Activated CD4-positive, alpha-beta T cell treated with anti-CD3 and anti-CD28 coated beads, Interleukin-2, amount 10 ng/mL, durations not matched to agents 7 days and 5 days (primary cell): ENCODE results near the gene ITPR1. TPM values are rescaled to one million over a fixed set of nuclear protein-coding genes. Genes with fewer than 3 reads are reported as not detected.
"Not testable (repeated sequence)": the region's sequence is repeated elsewhere in the genome, so short reads cannot be mapped to it uniquely, and the experiment has no call there.

Source experiments
- CTCF ChIA-PET: fragments of 350-600 bp; sonication (Branson Sonifier 250); formaldehyde crosslinking; loops from one replicate; lab custom pipeline; 2021; ENCODE audit warnings: antibody characterized with exemption; lab: Charles Lee
- POLR2A ChIA-PET: fragments of 350-600 bp; sonication (Branson Sonifier 250); formaldehyde crosslinking; loops from one replicate; lab custom pipeline; 2021; ENCODE audit warnings: antibody characterized with exemption; lab: Charles Lee
- DNase-seq: peaks from one replicate; pipeline ENCODE4 v3.0.0-alpha.2; 2020
- H3K27ac Mint-ChIP-seq: one replicate; pipeline ENCODE4 v1.8.0; 2021; ENCODE audit warnings: mild to moderate bottlenecking, moderate library complexity, mixed read lengths
- H3K27me3 Mint-ChIP-seq: one replicate; pipeline ENCODE4 v1.8.0; 2021; ENCODE audit warnings: mixed read lengths
- H3K36me3 Mint-ChIP-seq: one replicate; pipeline ENCODE4 v1.8.0; 2021; ENCODE audit warnings: low read depth, mixed read lengths
- H3K4me1 Mint-ChIP-seq: one replicate; pipeline ENCODE4 v1.8.0; 2021; ENCODE audit warnings: mixed read lengths
- H3K4me3 Mint-ChIP-seq: one replicate; pipeline ENCODE4 v1.8.0; 2021; ENCODE audit warnings: mild to moderate bottlenecking, moderate library complexity, mixed read lengths
- H3K9me3 Mint-ChIP-seq: one replicate; pipeline ENCODE4 v1.8.0; 2021; ENCODE audit warnings: mixed read lengths
- total RNA-seq, 2 experiments: library from RNA; stranded (reverse); gene quantifications; one replicate each; pipeline ENCODE4 v1.2.3, GENCODE V29; 2021

Gene ITPR1
- total RNA-seq, 2 experiments from 2014 or later, result 42.3 to 44.7 TPM

- Mint-ChIP-seq H3K9me3 (peaks cover 38% of the 10 kb centered on the region), H3K36me3 (peaks cover 80% of the 10 kb centered on the region), H3K4me1 (peaks cover 18% of the 10 kb centered on the region)
- ChIA-PET POLR2A (interaction anchor here (0.7 kb wide), 1 partner anchor 148 kb away, joined by 4 read pairs; no protein-coding TSS in a partner anchor), CTCF (interaction anchor here (1.0 to 1.8 kb wide), 3 partner anchors 8 to 25 kb away, joined by 3 to 6 read pairs (median 4); no protein-coding TSS in a partner anchor)
- H3K27ac Mint-ChIP-seq, H3K4me3 Mint-ChIP-seq, DNase-seq, H3K27me3 Mint-ChIP-seq: not testable (repeated sequence)
These were observed 269.5 kb downstream of the ITPR1 start for GRCh38 chr3:4762481-4763230.

DNA sequence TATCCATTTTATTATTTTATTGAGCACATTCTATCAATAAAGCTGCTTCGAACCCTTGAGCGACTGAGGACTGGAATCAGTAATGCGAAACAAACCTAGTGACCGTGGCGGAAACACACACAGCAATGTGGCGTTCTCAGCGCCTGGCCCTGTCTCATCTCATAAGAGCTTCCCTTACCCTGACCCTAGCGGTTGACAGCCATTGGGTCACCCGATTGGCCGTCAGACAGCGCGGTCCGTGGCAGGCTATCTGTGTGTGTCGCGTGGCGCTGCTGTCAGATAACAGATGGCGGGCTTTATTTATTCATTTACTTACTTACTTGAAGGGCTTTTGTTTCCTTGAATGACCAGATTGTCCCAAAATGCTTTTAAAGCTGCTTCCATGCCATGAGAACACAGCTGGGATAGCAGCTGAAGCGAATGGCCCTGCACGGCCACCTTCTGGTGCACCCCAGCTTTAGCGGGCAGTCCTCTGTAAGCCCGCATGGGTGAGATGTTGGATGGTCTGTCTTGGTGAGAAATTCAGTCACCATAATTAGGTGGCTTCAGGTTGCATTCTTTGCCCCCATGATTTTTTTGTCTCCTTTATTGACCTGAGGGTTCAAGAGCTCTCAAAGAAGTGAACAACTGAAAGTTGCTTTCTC, 270.6 kb downstream of the ITPR1 start:
- peaks cover 39% of the 10 kb centered on the region for H3K9me3 Mint-ChIP-seq
- peaks cover 81% of the 10 kb centered on the region for H3K36me3 Mint-ChIP-seq
- POLR2A ChIA-PET, result no interaction called here
- no peak for DNase-seq
- no peaks in the 10 kb centered on the region for H3K27me3 Mint-ChIP-seq
- H3K4me3 Mint-ChIP-seq, result no peak overlapping the region
- peaks cover 21% of the 10 kb centered on the region for H3K4me1 Mint-ChIP-seq
- no peak overlapping the region for H3K27ac Mint-ChIP-seq
- CTCF ChIA-PET, result interaction anchor here (1.5 to 1.8 kb wide), 3 partner anchors 8 to 14 kb away, joined by 4 to 6 read pairs (median 6); no protein-coding TSS in a partner anchor

GRCh38 chr3:4765212-4765611, 272.1 kb downstream of the ITPR1 start:
- POLR2A ChIA-PET, result no interaction called here
- CTCF ChIA-PET, result interaction anchor here (0.8 to 1.7 kb wide), 3 partner anchors 9 to 54 kb away, joined by 3 to 8 read pairs (median 5); no protein-coding TSS in a partner anchor
- H3K36me3 Mint-ChIP-seq, result peaks cover 76% of the 10 kb centered on the region
- no peak overlapping the region for H3K4me3 Mint-ChIP-seq
- H3K27me3 Mint-ChIP-seq, result no peaks in the 10 kb centered on the region
- H3K9me3 Mint-ChIP-seq, result peaks cover 37% of the 10 kb centered on the region
- H3K4me1 Mint-ChIP-seq, result peaks cover 12% of the 10 kb centered on the region
- no peak for DNase-seq
- no peak overlapping the region for H3K27ac Mint-ChIP-seq

DNA sequence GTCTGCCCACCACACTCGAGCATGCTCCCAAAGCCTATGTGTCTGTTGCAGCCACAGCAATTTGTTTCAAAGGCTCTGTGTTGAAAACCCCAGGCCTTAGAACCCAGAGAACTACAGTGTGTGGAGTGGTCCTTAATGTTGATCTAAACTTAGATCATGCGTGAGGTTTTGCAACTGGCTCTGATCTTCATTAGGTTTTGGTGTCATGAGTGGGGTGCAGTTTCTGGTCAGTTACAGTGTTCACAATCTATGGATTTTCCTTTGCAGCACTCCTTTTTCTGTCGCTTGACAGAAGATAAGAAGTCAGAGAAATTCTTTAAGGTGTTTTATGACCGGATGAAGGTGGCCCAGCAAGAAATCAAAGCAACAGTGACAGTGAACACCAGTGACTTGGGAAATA, 273.1 kb downstream of the ITPR1 start:
- Mint-ChIP-seq H3K27me3 (no peaks in the 10 kb centered on the region), H3K4me1 (peaks cover 16% of the 10 kb centered on the region), H3K27ac (no peak overlapping the region), H3K9me3 (peaks cover 33% of the 10 kb centered on the region), H3K36me3 (peaks cover 75% of the 10 kb centered on the region), H3K4me3 (no peak overlapping the region)
- ChIA-PET POLR2A (interaction anchor here (0.6 kb wide), 1 partner anchor 19 kb away, joined by 3 read pairs; no protein-coding TSS in a partner anchor), CTCF (interaction anchor here (1.1 to 2.2 kb wide), 5 partner anchors 10 to 55 kb away, joined by 3 to 8 read pairs (median 5); no protein-coding TSS in a partner anchor)
- DNase-seq, result no peak

- ChIA-PET CTCF (interaction anchor here (0.7 to 2.2 kb wide), 5 partner anchors 9 to 214 kb away, joined by 3 to 5 read pairs (median 3); no protein-coding TSS in a partner anchor), POLR2A (no interaction called here)
- peaks cover 29% of the 10 kb centered on the region for H3K9me3 Mint-ChIP-seq
- no peak overlapping the region for H3K27ac Mint-ChIP-seq
- H3K36me3 Mint-ChIP-seq, result peaks cover 75% of the 10 kb centered on the region
- DNase-seq, result no peak
- no peaks in the 10 kb centered on the region for H3K27me3 Mint-ChIP-seq
- H3K4me3 Mint-ChIP-seq, result no peak overlapping the region
- peaks cover 21% of the 10 kb centered on the region for H3K4me1 Mint-ChIP-seq
These were observed 273.8 kb downstream of the ITPR1 start for GRCh38 chr3:4766716-4767499.

GRCh38 chr3:4768021-4768420, 274.9 kb downstream of the ITPR1 start:
- Mint-ChIP-seq H3K27ac (no peak overlapping the region), H3K27me3 (no peaks in the 10 kb centered on the region), H3K4me1 (peaks cover 31% of the 10 kb centered on the region), H3K4me3 (no peak overlapping the region), H3K9me3 (peaks cover 25% of the 10 kb centered on the region), H3K36me3 (peaks cover 70% of the 10 kb centered on the region)
- CTCF ChIA-PET, result interaction anchor here (0.6 to 2.2 kb wide), 6 partner anchors 8 to 354 kb away, joined by 3 to 6 read pairs (median 3); no protein-coding TSS in a partner anchor
- POLR2A ChIA-PET, result no interaction called here
- no peak for DNase-seq

DNA sequence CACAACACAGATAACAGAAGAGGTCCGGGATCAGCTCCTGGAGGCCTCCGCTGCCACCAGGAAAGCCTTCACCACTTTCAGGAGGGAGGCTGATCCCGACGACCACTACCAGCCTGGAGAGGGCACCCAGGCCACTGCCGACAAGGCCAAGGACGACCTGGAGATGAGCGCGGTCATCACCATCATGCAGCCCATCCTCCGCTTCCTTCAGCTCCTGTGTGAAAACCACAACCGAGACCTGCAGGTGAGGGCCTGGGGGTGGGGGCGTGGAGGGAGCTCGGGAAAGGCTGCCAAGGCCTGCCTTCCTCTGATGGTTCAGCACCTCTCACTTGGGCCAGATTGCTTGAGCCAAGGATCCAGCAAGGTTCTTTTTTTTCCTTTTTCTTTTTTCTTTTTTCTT, 275.4 kb downstream of the ITPR1 start:
- H3K27me3 Mint-ChIP-seq, result no peaks in the 10 kb centered on the region
- DNase-seq, result no peak
- H3K4me3 Mint-ChIP-seq, result no peak overlapping the region

DNA sequence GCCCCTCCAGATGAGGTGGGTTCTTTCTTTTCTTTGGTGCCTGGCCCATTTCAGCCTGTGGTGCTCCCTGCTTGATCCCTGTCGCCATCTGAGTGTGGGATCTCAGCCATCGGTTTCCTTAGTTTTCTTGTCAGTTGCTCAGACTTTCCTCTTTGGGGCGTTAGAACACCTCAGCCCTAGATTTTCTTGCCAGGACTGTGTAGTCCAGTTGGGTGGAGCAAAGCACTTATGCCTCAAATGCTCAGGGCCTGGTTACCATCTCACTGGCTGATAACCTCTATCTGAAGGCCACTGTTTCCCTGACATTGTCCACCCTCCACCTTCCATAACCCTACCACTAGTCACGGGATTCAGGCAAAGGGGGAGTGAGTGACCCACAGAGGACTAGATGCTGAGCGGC, 277.4 kb downstream of the ITPR1 start:
- H3K4me1 Mint-ChIP-seq, result peaks cover 49% of the 10 kb centered on the region
- peaks cover 69% of the 10 kb centered on the region for H3K36me3 Mint-ChIP-seq
- H3K4me3 Mint-ChIP-seq, result no peak overlapping the region
- no peaks in the 10 kb centered on the region for H3K27me3 Mint-ChIP-seq
- ChIA-PET POLR2A (no interaction called here), CTCF (interaction anchor here (1.1 kb wide), 1 partner anchor 210 kb away, joined by 3 read pairs; no protein-coding TSS in a partner anchor)
- no peak overlapping the region for H3K27ac Mint-ChIP-seq
- peaks cover 21% of the 10 kb centered on the region for H3K9me3 Mint-ChIP-seq
- DNase-seq, result no peak

More for the DNA sequence above, 275.4 kb downstream of the ITPR1 start:
- peaks cover 36% of the 10 kb centered on the region for H3K4me1 Mint-ChIP-seq
- peaks cover 25% of the 10 kb centered on the region for H3K9me3 Mint-ChIP-seq
- no peak overlapping the region for H3K27ac Mint-ChIP-seq
- peaks cover 71% of the 10 kb centered on the region for H3K36me3 Mint-ChIP-seq
- CTCF ChIA-PET, result interaction anchor here (0.6 to 1.7 kb wide), 5 partner anchors 11 to 353 kb away, joined by 3 to 6 read pairs (median 3); no protein-coding TSS in a partner anchor
- POLR2A ChIA-PET, result no interaction called here

DNA sequence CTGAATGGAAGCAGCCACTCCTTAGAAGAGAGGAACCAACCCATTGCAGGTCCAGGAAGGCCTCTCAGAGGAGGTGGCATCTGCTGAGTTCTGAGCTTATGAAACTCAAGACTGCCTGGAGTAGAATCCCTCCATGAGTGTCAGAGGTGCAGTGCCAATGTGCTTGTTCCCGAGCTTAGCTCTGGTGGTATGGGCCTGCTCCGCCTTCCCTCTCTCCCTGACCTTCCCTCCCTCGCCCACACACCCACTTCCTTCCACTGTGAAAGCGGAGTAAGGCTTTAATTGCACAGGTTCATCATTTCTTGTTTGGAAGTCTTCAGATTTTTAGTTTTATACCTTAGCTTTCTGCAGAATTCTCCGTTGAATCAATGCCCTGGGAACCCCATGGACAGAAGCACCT, 278.1 kb downstream of the ITPR1 start:
- peaks cover 17% of the 10 kb centered on the region for H3K9me3 Mint-ChIP-seq
- H3K4me1 Mint-ChIP-seq, result peaks cover 54% of the 10 kb centered on the region
- H3K27me3 Mint-ChIP-seq, result no peaks in the 10 kb centered on the region
- H3K4me3 Mint-ChIP-seq, result no peak overlapping the region
- POLR2A ChIA-PET, result no interaction called here
- DNase-seq, result no peak
- H3K27ac Mint-ChIP-seq, result no peak overlapping the region
- H3K36me3 Mint-ChIP-seq, result peaks cover 67% of the 10 kb centered on the region
- CTCF ChIA-PET, result interaction anchor here (1.1 to 1.5 kb wide), 2 partner anchors 8 to 209 kb away, joined by 3 to 4 read pairs; no protein-coding TSS in a partner anchor

GRCh38 chr3:4772171-4772804, 279.1 kb downstream of the ITPR1 start:
- H3K27ac Mint-ChIP-seq, result peak overlapping the region; percentile 10
- no peak overlapping the region for H3K4me3 Mint-ChIP-seq
- H3K9me3 Mint-ChIP-seq, result peaks cover 11% of the 10 kb centered on the region
- no peaks in the 10 kb centered on the region for H3K27me3 Mint-ChIP-seq
- DNase-seq, result no peak
- peaks cover 66% of the 10 kb centered on the region for H3K36me3 Mint-ChIP-seq
- ChIA-PET CTCF (interaction anchor here (0.8 to 1.5 kb wide), 4 partner anchors 9 to 31 kb away, joined by 3 to 4 read pairs (median 3); no protein-coding TSS in a partner anchor), POLR2A (no interaction called here)
- H3K4me1 Mint-ChIP-seq, result peaks cover 65% of the 10 kb centered on the region

DNA sequence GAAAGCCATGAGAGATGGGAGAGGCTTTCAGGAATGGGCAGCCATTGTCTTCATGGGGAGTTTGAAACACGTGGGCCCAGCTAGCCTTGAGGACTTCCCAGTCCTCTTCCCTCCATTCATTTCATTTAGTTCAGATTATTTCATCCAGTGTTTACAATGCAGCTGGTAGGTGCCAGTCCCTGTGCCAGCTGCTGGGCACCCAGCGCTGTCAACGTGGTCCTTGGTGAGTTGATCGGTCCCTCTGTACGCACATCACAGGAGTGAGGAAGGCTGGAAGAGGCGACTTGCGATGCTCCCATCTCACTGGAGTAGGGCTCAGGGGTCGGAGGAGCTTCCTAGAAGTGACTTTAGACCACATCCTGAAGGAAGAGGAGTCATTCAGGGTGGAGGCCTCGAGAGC, 279.7 kb downstream of the ITPR1 start:
- CTCF ChIA-PET, result interaction anchor here (0.8 to 1.4 kb wide), 3 partner anchors 21 to 209 kb away, joined by 3 read pairs; no protein-coding TSS in a partner anchor
- POLR2A ChIA-PET, result no interaction called here
- Mint-ChIP-seq H3K36me3 (peaks cover 62% of the 10 kb centered on the region), H3K4me3 (no peak overlapping the region), H3K4me1 (peaks cover 70% of the 10 kb centered on the region), H3K27me3 (no peaks in the 10 kb centered on the region), H3K27ac (peak overlapping the region; percentile 67), H3K9me3 (peaks cover 6% of the 10 kb centered on the region)
- DNase-seq, result no peak
